WI38 (cell line): ENCODE measurements around the gene REXO1.

ENCODE experiments used
- H3K4me3 ChIP-seq: 2 replicates; pipeline ENCODE4 v1.5.1; 2011; ENCODE audit warnings: low read depth, mild to moderate bottlenecking, control low read depth, low read length
- TF ChIP-seq, protein P1 (sequence below): IDR thresholded peaks from 2 replicates; pipeline ENCODE4 v1.5.1; 2012; ENCODE audit warnings: low read depth, mild to moderate bottlenecking, control low read depth, low read length

The REXO1 gene

GRCh38 chr19:1810439-1811160 lies 37.7 kb downstream of the REXO1 start:
- H3K4me3 ChIP-seq, result no peak overlapping the region
- TF ChIP-seq, protein P1, sequence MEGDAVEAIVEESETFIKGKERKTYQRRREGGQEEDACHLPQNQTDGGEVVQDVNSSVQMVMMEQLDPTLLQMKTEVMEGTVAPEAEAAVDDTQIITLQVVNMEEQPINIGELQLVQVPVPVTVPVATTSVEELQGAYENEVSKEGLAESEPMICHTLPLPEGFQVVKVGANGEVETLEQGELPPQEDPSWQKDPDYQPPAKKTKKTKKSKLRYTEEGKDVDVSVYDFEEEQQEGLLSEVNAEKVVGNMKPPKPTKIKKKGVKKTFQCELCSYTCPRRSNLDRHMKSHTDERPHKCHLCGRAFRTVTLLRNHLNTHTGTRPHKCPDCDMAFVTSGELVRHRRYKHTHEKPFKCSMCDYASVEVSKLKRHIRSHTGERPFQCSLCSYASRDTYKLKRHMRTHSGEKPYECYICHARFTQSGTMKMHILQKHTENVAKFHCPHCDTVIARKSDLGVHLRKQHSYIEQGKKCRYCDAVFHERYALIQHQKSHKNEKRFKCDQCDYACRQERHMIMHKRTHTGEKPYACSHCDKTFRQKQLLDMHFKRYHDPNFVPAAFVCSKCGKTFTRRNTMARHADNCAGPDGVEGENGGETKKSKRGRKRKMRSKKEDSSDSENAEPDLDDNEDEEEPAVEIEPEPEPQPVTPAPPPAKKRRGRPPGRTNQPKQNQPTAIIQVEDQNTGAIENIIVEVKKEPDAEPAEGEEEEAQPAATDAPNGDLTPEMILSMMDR, result no peak

- TF ChIP-seq, protein P1, result no peak
- H3K4me3 ChIP-seq, result no peak overlapping the region
These were observed 38.6 kb downstream of the REXO1 start for GRCh38 chr19:1809678-1810077.

DNA sequence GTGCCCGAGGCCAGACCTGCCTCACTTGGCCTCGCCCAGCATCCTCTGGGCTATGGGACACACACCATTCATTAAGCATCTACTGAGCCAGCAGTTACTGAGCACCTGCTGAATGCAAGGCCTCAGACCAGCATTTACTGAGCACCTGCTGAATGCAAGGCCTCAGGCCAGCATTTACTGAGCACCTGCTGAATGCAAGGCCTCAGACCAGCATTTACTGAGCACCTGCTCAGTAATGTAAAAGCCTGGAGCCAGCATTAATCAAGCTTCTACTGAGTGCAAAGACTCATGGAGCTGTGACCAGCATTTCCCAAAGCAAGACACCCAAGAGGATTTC lies 39.9 kb downstream of the REXO1 start:
- TF ChIP-seq, protein P1, result no peak
- no peak overlapping the region for H3K4me3 ChIP-seq

DNA sequence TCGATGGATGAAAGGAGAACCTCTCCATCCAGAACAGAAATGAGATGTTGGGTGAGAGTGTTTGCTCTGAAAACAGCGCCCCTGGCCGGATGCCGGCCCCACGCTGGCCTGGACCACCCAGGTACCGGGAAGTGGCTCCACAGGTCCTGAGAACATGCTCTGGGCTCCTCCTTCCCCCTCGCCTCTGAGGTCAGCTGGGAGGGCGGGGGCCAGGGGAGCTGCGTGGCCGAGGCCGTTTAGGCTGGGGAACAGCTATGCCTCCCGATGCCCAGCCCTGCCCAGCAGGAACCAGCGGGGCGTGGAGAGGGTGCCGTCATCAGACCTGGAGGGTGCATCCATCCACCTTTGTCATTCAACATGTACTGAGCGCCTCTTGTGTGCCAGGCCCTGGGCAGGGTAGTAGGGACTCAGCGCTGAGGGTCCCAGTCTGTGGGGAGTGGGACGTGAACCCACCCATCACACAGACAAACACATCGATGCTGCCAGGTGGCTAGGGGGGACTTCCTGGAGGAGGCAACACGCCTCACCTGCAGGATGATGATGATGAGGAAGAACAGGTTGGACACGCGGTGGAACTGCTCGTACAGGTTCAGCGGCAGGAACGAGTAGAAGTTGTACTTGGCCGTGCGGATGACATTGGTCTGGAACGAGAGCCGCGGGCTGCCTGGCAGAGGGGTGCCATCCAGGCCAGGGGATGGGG lies 40.4 kb downstream of the REXO1 start:
- TF ChIP-seq, protein P1, result no peak
- H3K4me3 ChIP-seq, result no peak overlapping the region

GRCh38 chr19:1807030-1807694 lies 41.1 kb downstream of the REXO1 start:
- TF ChIP-seq, protein P1, result no peak
- no peak overlapping the region for H3K4me3 ChIP-seq

DNA sequence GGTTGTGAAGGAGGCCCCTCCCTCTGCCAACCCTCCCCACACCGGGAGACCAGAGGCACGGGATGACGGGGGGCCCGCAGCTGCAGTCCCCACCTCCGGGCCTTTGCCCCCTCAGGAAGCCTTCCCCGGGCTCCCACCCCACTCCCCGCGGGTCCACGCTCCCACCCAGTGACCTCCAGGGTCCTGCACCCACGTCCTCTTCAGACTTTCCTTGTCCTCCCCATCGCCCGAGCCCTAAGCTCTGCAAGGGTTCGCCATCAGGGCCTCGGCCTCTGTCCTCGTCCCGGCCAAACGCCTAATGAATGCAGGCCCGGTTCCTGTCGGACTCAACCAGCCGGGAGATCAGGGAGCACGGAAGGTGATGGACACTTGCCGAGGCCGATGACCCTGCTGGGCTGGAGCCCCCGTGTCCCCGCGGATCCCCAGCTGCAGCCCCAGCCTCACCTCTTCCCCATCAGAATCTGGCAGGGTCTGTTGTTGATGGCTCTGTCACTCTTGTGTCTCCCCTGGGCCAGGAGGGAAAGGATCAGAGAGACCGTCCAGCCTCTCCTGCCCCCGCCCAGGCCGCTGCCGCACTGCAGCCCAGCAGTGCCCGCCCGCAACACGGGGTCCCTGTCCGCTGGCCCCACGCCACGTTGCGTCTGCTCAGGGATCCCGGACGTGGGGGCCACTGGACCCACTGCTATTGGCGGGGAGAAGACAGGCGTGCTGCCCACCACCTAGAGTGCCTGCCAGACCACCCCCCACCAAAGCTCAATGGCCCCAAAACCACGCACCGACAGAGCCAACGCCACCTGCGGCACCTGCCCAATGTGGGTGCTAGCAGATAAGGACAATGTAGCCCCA lies 41.9 kb downstream of the REXO1 start:
- TF ChIP-seq, protein P1, result no peak
- no peak overlapping the region for H3K4me3 ChIP-seq
